Left lung (tissue), 10 donors: ENCODE data around the gene FUBP3. TPM values are rescaled to one million over a fixed set of nuclear protein-coding genes. Genes with fewer than 3 reads are reported as not detected.

Source experiments
- ATAC-seq: fragments of 200-7000 bp; cut with Tn5 transposase; one replicate; pipeline ENCODE4 v1.9.1; 2020; ENCODE audit warnings: moderate library complexity
- DNase-seq, 4 donors: peaks; one replicate each; pipeline ENCODE4 v3.0.0-alpha.2; 2013 to 2020
- H3K27ac ChIP-seq, 2 donors: fragments of 200-600 bp; sonication (generic) in 1 of 2; one replicate each; pipeline versions ENCODE4 v1.5.0 to v1.8.0; 2020 to 2021
- H3K27me3 ChIP-seq, 2 donors: fragments of 200-600 bp; sonication (generic) in 1 of 2; one replicate each; pipeline versions ENCODE4 v1.5.0 to v1.8.0; 2020 to 2021
- H3K36me3 ChIP-seq, 2 donors: fragments of 200-600 bp; sonication (generic) in 1 of 2; one replicate each; pipeline versions ENCODE4 v1.5.0 to v1.8.0; 2020 to 2021
- H3K4me1 ChIP-seq, 2 donors: fragments of 200-600 bp; one replicate each; pipeline ENCODE4 v1.8.0; 2021
- H3K4me3 ChIP-seq, 2 donors: fragments of 200-600 bp; sonication (generic) in 1 of 2; one replicate each; pipeline versions ENCODE4 v1.5.0 to v1.8.0; 2020 to 2021; ENCODE audit warnings: mild to moderate bottlenecking in 1 of 2
- H3K9me3 ChIP-seq, 2 donors: fragments of 200-600 bp; sonication (generic) in 1 of 2; one replicate each; pipeline versions ENCODE4 v1.5.0 to v1.8.0; 2020 to 2021
- intact Hi-C, 2 donors: fragments of 100-400 bp; cut with DNase I; formaldehyde crosslinking; loops; one replicate each; pipeline versions ENCODE4 v1.11.2 to v1.14.2; 2022
- polyA plus RNA-seq, 6 donors: library from polyadenylated mRNA; unstranded; fragments of 120-200 nt; gene quantifications; one replicate each; pipeline ENCODE4 v1.2.1, GENCODE V29; 2013; ENCODE audit not compliant: insufficient read length in 6 of 6
- total RNA-seq, 2 donors: library from RNA; stranded (reverse); fragmentation: NEBNext Ultra II Directional; extraction: Animal tissue kit (Norgen Biotek cat#: 25700); gene quantifications; one replicate each; pipeline ENCODE4 v1.2.1, GENCODE V29; 2021
- TF ChIP-seq, protein P1 (sequence below), 2 donors: fragments of 200-600 bp; sonication (generic) in 1 of 2; IDR thresholded peaks; one replicate each; pipeline versions ENCODE4 v1.5.0 to v1.8.0; 2021; ENCODE audit warnings: antibody characterized with exemption in 2 of 2
- donor health status: DM: no; HTN: yes; CAD: no.
- donor health status: DM: no; HTN: no; CAD: no.

Gene FUBP3
- total and polyA plus RNA-seq, 8 donors, result 33.1 to 70.0 (median 58.9) TPM

DNA sequence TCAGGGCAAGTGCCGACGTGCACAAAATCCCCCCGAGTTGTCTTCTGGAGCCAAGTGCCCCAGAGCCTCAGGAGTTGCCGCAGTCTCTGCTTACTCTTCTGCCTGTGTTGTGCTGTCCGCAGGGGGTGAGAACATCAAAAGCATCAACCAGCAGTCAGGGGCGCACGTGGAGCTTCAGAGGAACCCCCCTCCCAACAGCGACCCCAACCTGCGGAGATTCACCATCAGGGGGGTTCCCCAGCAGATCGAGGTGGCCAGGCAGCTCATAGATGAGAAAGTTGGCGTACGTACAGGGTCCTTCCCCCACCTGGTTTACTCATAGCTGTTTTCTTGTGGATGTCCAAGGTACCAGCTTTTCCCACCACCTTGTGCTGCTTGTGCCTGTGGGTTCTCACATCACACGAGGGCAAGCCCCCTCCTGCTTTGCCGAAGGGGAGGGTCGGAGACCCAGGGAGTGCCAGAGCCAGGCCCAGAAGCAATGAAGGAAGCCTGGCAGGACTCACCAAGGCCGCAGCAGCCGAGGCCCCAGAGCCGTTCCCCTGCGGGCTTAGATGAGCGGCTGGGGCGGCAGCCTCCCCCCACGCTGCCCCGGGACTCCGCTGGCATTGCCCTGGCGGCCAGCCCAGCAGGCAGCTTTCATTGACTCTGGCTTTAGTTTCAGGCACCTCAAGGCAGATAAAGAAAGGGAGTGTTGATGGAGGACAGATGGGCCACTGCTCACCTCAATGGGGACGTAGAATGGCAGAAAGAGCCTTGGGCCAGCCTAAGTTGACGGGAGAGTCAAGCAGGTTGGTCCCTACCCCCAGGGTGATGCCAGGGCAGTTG, 51.3 kb downstream of the FUBP3 start:
- no peaks in the 10 kb centered on the region for H3K27me3 ChIP-seq
- no peaks in the 10 kb centered on the region for H3K4me1 ChIP-seq
- ATAC-seq, result no peak
- TF ChIP-seq, protein P1, sequence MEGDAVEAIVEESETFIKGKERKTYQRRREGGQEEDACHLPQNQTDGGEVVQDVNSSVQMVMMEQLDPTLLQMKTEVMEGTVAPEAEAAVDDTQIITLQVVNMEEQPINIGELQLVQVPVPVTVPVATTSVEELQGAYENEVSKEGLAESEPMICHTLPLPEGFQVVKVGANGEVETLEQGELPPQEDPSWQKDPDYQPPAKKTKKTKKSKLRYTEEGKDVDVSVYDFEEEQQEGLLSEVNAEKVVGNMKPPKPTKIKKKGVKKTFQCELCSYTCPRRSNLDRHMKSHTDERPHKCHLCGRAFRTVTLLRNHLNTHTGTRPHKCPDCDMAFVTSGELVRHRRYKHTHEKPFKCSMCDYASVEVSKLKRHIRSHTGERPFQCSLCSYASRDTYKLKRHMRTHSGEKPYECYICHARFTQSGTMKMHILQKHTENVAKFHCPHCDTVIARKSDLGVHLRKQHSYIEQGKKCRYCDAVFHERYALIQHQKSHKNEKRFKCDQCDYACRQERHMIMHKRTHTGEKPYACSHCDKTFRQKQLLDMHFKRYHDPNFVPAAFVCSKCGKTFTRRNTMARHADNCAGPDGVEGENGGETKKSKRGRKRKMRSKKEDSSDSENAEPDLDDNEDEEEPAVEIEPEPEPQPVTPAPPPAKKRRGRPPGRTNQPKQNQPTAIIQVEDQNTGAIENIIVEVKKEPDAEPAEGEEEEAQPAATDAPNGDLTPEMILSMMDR (IDR thresholded peaks at IDR 0.05), result no peak
- intact Hi-C loops, result no loop called here
- H3K4me3 ChIP-seq, result no peak overlapping the region
- H3K27ac ChIP-seq, result no peak overlapping the region
- peaks cover 0 to 100% of the 10 kb centered on the region in 2 donors for H3K36me3 ChIP-seq
- no peaks in the 10 kb centered on the region for H3K9me3 ChIP-seq
- DNase-seq, result peak in 1 of 4 donors; percentile 24

DNA sequence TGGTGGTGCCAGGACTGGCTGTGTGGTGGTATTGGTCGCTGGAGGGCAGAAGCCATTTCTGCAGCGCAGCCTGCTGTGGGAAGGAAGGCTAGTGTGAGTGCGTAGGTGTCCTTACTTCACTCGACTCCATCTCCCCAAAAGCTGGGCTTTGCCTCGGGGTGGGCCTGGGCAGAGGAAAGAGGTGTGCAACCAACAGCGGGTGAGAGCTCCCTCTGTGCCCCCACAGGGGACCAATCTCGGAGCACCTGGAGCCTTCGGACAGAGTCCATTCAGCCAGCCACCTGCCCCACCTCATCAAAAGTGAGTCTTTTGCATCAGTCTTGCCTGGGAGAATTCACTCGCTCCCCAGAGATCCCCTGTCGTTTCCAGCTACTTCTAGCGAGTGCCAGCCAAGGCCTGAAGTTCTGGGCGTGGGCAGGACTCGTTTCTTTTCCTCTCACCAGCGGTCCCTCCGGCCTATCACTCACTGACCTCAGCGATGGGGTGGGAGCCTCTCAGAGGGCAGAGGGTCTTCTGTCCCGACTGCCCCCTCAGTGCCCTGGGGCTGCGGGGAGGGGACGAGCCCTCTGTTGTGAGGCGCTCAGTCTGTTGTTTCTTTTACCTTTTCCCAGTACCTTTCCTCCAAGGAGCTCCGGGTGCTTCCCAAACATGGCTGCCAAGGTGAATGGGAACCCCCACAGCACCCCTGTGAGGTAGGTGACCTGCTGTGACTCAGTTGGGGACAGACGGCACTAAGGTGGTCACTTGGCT, 52.1 kb downstream of the FUBP3 start:
- Histone ChIP-seq H3K27ac (no peak overlapping the region), H3K9me3 (no peaks in the 10 kb centered on the region), H3K27me3 (no peaks in the 10 kb centered on the region), H3K36me3 (peaks cover 0 to 100% of the 10 kb centered on the region in 2 donors), H3K4me1 (no peaks in the 10 kb centered on the region), H3K4me3 (no peak overlapping the region)
- TF ChIP-seq, protein P1 (IDR thresholded peaks at IDR 0.05), result no peak
- intact Hi-C loops, result no loop called here
- no peak for DNase-seq
- ATAC-seq, result no peak

DNA sequence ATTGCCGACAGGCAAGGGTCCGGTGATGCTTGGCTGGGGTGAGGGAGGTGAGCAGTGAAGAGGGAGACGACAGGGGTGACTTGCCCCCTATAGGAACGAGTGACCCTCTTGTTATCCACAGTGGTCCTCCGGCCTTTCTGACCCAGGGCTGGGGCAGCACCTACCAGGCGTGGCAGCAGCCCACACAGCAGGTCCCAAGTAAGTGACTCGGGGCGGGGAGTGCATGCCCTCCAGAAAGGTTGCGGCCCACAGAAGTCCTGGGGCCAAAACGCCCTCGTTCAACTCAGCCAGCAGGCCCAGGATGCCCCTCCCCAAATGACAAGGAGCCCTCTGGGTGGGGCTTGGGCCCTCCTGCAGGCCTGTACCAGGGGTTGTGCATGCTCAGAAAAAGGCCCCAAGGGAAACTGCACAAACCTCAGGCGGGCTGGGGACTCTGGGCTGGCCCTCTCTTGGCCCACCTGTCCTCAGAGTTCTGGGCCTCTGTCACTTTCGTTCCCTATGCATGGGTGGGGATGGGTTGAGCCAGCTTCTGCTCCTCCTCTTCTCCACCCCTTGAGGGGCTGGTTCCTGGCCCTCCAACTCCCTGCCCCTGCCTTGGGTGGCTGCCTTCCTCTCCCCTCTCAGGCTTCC, 52.8 kb downstream of the FUBP3 start:
- Histone ChIP-seq H3K27ac (no peak overlapping the region), H3K36me3 (peaks cover 0 to 100% of the 10 kb centered on the region in 2 donors), H3K27me3 (no peaks in the 10 kb centered on the region), H3K4me1 (no peaks in the 10 kb centered on the region), H3K9me3 (no peaks in the 10 kb centered on the region), H3K4me3 (no peak overlapping the region)
- DNase-seq (peak in 1 of 4 donors; percentile 13), ATAC-seq (no peak)
- intact Hi-C loops, result no loop called here
- TF ChIP-seq, protein P1 (IDR thresholded peaks at IDR 0.05), result no peak

DNA sequence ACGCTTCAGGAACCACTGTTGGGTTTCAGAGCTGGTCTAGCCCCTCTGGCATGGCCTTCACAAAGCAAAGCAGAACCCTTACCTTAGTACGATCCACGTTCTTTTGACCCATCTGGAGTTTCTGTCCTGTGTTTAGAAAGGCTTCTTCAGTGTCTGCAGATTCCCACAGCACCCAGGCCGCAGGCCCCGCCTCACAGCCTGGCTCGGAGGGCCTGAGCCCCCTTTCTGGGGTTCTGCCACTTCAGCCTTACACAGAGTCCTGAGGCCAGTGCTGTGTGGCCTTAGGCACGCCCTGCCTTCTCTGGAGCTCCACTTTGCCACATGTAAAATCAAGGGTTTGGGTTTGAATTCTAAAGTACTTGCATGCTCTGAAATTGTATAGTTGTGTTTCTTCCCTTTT, 53.5 kb downstream of the FUBP3 start:
- H3K27me3 ChIP-seq, result no peaks in the 10 kb centered on the region
- H3K36me3 ChIP-seq, result peaks cover 0 to 95% of the 10 kb centered on the region in 2 donors
- no peaks in the 10 kb centered on the region for H3K4me1 ChIP-seq
- H3K4me3 ChIP-seq, result no peak overlapping the region
- no peak for DNase-seq
- no peak overlapping the region for H3K27ac ChIP-seq
- no peak for ATAC-seq
- no peaks in the 10 kb centered on the region for H3K9me3 ChIP-seq
- TF ChIP-seq, protein P1 (IDR thresholded peaks at IDR 0.05), result no peak
- intact Hi-C loops, result no loop called here
